H1 (cell line): ENCODE data around the gene NCK2.

ENCODE experiments used
- FOSL1 ChIP-seq: IDR thresholded peaks from 2 replicates; pipeline ENCODE4 v1.6.1; 2011; ENCODE audit warnings: mild to moderate bottlenecking, low read depth, low read length, moderate library complexity; ENCODE audit not compliant: insufficient read depth
- GTF2F1 ChIP-seq: IDR thresholded peaks from 2 replicates; pipeline ENCODE4 v1.6.1; 2012; ENCODE audit warnings: low read depth, low read length, improper control_type of control experiment, borderline replicate concordance
- JUN ChIP-seq: IDR thresholded peaks from 2 replicates; pipeline ENCODE4 v1.6.1; 2011; ENCODE audit warnings: low read depth, mild to moderate bottlenecking, improper control_type of control experiment, low read length
- JUND ChIP-seq: IDR thresholded peaks from 2 replicates; pipeline ENCODE4 v1.6.1; 2011; ENCODE audit warnings: mild to moderate bottlenecking, improper control_type of control experiment, low read length
- POLR2A ChIP-seq, 2 experiments: IDR thresholded peaks; 1 replicate in 1 of 2; 2 replicates in 1 of 2; pipeline ENCODE4 v1.6.1; 2011; ENCODE audit warnings: low read depth in 2 of 2, low read length in 2 of 2, mild to moderate bottlenecking in 2 of 2; ENCODE audit errors: control extremely low read depth in 1 of 2
- RNF2 ChIP-seq: fragments of 200-900, 300-1000 bp; sonication (generic); IDR thresholded peaks from 2 replicates; pipeline ENCODE4 v1.7.1; 2016; ENCODE audit warnings: borderline replicate concordance, low read depth, mild to moderate bottlenecking, antibody characterized with exemption, low read length; ENCODE audit not compliant: poor library complexity, severe bottlenecking; ENCODE audit errors: missing control alignments
- SRF ChIP-seq: IDR thresholded peaks from 2 replicates; pipeline ENCODE4 v1.6.1; 2011; ENCODE audit warnings: mild to moderate bottlenecking, low read depth, low read length, moderate library complexity
- TCF12 ChIP-seq: IDR thresholded peaks from 2 replicates; pipeline ENCODE4 v1.6.1; 2011; ENCODE audit warnings: low read depth, mild to moderate bottlenecking, low read length
- TF ChIP-seq, protein P1 (sequence below), 3 experiments: IDR thresholded peaks; 1 replicate in 2 of 3; 2 replicates in 1 of 3; pipeline versions ENCODE4 v1.5.1 to v1.6.1; 2011; ENCODE audit warnings: low read length in 3 of 3, mild to moderate bottlenecking in 3 of 3, inconsistent platforms in 2 of 3, low read depth in 1 of 3, moderate library complexity in 1 of 3; ENCODE audit not compliant: insufficient read depth in 1 of 3; ENCODE audit errors: control extremely low read depth in 1 of 3

DNA sequence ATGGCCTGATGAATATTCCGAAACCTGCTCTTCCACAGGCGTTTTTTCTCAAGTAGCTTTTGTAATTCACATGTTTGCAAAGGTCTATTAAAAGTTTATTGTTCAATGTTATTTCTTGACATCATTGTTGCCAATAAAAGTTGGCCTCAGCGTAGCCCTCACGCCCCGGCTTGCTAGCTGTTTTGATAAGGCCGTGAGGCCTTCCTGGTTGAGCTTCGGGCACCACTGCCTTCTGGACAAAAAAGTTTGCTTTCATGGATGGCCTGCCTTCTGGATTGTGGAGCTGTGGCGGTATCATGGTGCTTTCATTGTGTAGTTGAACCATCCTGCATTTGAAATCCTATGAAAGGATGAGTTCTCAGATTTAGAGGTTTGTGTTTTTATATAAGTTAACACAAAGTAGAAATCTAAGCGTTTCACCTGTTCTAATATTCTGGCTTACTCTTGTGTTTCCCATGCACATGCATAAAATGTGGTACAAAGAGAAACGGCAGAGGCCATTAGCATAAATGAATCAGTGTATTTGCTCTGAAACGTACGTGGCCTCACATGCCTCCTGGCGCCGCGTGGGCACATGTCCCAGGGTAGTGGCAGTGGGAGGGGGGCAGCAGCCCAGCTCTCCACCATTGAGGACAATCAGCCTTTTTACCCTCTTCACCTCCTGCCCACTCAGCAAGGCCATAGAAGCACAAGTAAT is 134.5 kb downstream of the NCK2 start:
- TF ChIP-seq, protein P1, sequence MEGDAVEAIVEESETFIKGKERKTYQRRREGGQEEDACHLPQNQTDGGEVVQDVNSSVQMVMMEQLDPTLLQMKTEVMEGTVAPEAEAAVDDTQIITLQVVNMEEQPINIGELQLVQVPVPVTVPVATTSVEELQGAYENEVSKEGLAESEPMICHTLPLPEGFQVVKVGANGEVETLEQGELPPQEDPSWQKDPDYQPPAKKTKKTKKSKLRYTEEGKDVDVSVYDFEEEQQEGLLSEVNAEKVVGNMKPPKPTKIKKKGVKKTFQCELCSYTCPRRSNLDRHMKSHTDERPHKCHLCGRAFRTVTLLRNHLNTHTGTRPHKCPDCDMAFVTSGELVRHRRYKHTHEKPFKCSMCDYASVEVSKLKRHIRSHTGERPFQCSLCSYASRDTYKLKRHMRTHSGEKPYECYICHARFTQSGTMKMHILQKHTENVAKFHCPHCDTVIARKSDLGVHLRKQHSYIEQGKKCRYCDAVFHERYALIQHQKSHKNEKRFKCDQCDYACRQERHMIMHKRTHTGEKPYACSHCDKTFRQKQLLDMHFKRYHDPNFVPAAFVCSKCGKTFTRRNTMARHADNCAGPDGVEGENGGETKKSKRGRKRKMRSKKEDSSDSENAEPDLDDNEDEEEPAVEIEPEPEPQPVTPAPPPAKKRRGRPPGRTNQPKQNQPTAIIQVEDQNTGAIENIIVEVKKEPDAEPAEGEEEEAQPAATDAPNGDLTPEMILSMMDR (IDR thresholded peaks at IDR 0.05; ENCODE audit: control extremely low read depth in 1 of 3, insufficient read depth in 1 of 3, low read depth in 1 of 3, low read length in 3 of 3): no peak
- TF ChIP-seq JUN: no peak
- no peak for TF ChIP-seq FOSL1
- TF ChIP-seq JUND: no peak
- no peak for TF ChIP-seq GTF2F1
- no peak for TF ChIP-seq SRF
- TF ChIP-seq RNF2: no peak
- TF ChIP-seq TCF12: no peak
- TF ChIP-seq POLR2A (IDR thresholded peaks at IDR 0.05; ENCODE audit: control extremely low read depth in 1 of 2, low read depth in 2 of 2, low read length in 2 of 2): no peak
